Measurements from ENCODE around the gene DNAI2.
"Not testable (repeated sequence)": the region's sequence is repeated elsewhere in the genome, so short reads cannot be mapped to it uniquely, and the experiment has no call there.

The DNAI2 gene

GRCh38 chr17:74274709-74275340 is 791 bp downstream of the DNAI2 start:
- DNase-seq (ENCODE audit: low spot score), result no peak

- DNase-seq (ENCODE audit: low spot score), result no peak
Observed at GRCh38 chr17:74276051-74276476, 2.0 kb downstream of the DNAI2 start.

- no peak for DNase-seq (ENCODE audit: low spot score)
Observed at GRCh38 chr17:74276541-74277009, 2.5 kb downstream of the DNAI2 start.

GRCh38 chr17:74277935-74278334 is 3.9 kb downstream of the DNAI2 start:
- no peak for DNase-seq (ENCODE audit: low spot score)

GRCh38 chr17:74279617-74280016 is 5.6 kb downstream of the DNAI2 start:
- DNase-seq (ENCODE audit: low spot score), result not testable (repeated sequence)

- DNase-seq (ENCODE audit: low spot score), result no peak
Observed at GRCh38 chr17:74280093-74280513, 6.1 kb downstream of the DNAI2 start.

GRCh38 chr17:74281799-74282198 is 7.8 kb downstream of the DNAI2 start:
- no peak for DNase-seq (ENCODE audit: low spot score)

- DNase-seq (ENCODE audit: low spot score), result not testable (repeated sequence)
Observed at GRCh38 chr17:74282274-74282586, 8.2 kb downstream of the DNAI2 start.

GRCh38 chr17:74282587-74283370 is 8.7 kb downstream of the DNAI2 start:
- peak; percentile 42 for DNase-seq (ENCODE audit: low spot score)

GRCh38 chr17:74283371-74283673 is 9.3 kb downstream of the DNAI2 start:
- DNase-seq (ENCODE audit: low spot score), result no peak

GRCh38 chr17:74287031-74287602 is 13.1 kb downstream of the DNAI2 start:
- DNase-seq (ENCODE audit: low spot score), result no peak

GRCh38 chr17:74288785-74289184 is 14.8 kb downstream of the DNAI2 start:
- DNase-seq (ENCODE audit: low spot score), result no peak

- DNase-seq (ENCODE audit: low spot score), result no peak
Observed at GRCh38 chr17:74289688-74290087, 15.7 kb downstream of the DNAI2 start.

- DNase-seq (ENCODE audit: low spot score), result no peak
Observed at GRCh38 chr17:74290340-74290739, 16.3 kb downstream of the DNAI2 start.

- no peak for DNase-seq (ENCODE audit: low spot score)
Observed at GRCh38 chr17:74292495-74292894, 18.5 kb downstream of the DNAI2 start.

GRCh38 chr17:74295625-74296547 is 21.9 kb downstream of the DNAI2 start:
- DNase-seq (ENCODE audit: low spot score), result no peak

GRCh38 chr17:74296548-74296936 is 22.5 kb downstream of the DNAI2 start:
- DNase-seq (ENCODE audit: low spot score), result peak; percentile 11

- no peak for DNase-seq (ENCODE audit: low spot score)
Observed at GRCh38 chr17:74297941-74298340, 23.9 kb downstream of the DNAI2 start.

- DNase-seq (ENCODE audit: low spot score), result no peak
Observed at GRCh38 chr17:74298778-74299177, 24.7 kb downstream of the DNAI2 start.

- no peak for DNase-seq (ENCODE audit: low spot score)
Observed at GRCh38 chr17:74299226-74300009, 25.4 kb downstream of the DNAI2 start.

GRCh38 chr17:74303305-74303704 is 29.3 kb downstream of the DNAI2 start:
- no peak for DNase-seq (ENCODE audit: low spot score)

GRCh38 chr17:74304184-74304583 is 30.1 kb downstream of the DNAI2 start:
- no peak for DNase-seq (ENCODE audit: low spot score)

Measured in LoVo (cell line).